A549 treated with CORT108297 at 1 μM for 4 hours (cell line): ENCODE measurements around the gene LYSET. TPM values are rescaled to one million over a fixed set of nuclear protein-coding genes. Genes with fewer than 3 reads are reported as not detected.

Experiments used
- total RNA-seq: library from RNA; stranded (reverse); fragments of 200-300 nt; extraction: Qiagen RNA extraction; gene quantifications from 5 replicates; pipeline ENCODE4 v1.2.3, GENCODE V29; 2022

The LYSET gene
- 34.3 to 41.7 TPM (median 35.4 TPM) in 5 replicates for total RNA-seq

GRCh38 chr14:93184391-93185348 is at the start of gene LYSET, which contains the start of gene MOAP1:
TSS of gene LYSET (plus strand) at chr14:93185317. CDS start at chr14:93185406, 89 bp downstream.
TSS of gene MOAP1 (minus strand) at chr14:93184897. CDS start at chr14:93184242, 655 bp downstream.

GRCh38 chr14:93206793-93207467 is 21.8 kb downstream of the LYSET start, which contains the start of the genes GON7 and UBR7:
TSS of gene GON7 (minus strand) at chr14:93207065. CDS start at chr14:93207037, 28 bp downstream.
TSS of gene UBR7 (plus strand) at chr14:93207256. CDS start at chr14:93207292, 36 bp downstream.

Other genes starting within 250 kb of the LYSET start
- gene ITPK1, start 69.4 kb upstream of the LYSET start, total RNA-seq: 46.1 to 57.9 TPM (median 53.5 TPM) in 5 replicates
- 11.7 to 16.6 TPM (median 12.8 TPM) in 5 replicates for gene MOAP1, start 420 bp upstream of the LYSET start, total RNA-seq
- 13.4 to 17.6 TPM (median 15.1 TPM) in 5 replicates for gene GON7, start 21.7 kb downstream of the LYSET start, total RNA-seq
- 24.3 to 29.8 TPM (median 25.9 TPM) in 5 replicates for gene UBR7, start 21.9 kb downstream of the LYSET start, total RNA-seq
- gene BTBD7, start 147.7 kb downstream of the LYSET start, total RNA-seq: 9.7 to 12.6 TPM (median 11.9 TPM) in 5 replicates
- gene COX8C, start 161.9 kb downstream of the LYSET start, total RNA-seq: not detected in 5 replicates
- gene UNC79, start 245.6 kb downstream of the LYSET start, total RNA-seq: 0.01 to 0.02 TPM (median 0.02 TPM) in 4 of 5 replicates, not detected in the other